Aorta (tissue), 5 donors: ENCODE results near the gene KCNJ9. TPM values are rescaled to one million over a fixed set of nuclear protein-coding genes. Genes with fewer than 3 reads are reported as not detected.
"Not testable (repeated sequence)": the region's sequence is repeated elsewhere in the genome, so short reads cannot be mapped to it uniquely, and the experiment has no call there.

Experiments used
- ATAC-seq: fragments of 200-7000 bp; cut with Tn5 transposase; one replicate; pipeline ENCODE4 v1.9.1; 2022; ENCODE audit warnings: moderate library complexity; ENCODE audit not compliant: low FRiP score
- DNase-seq, 2 donors: peaks; one replicate each; pipeline ENCODE4 v3.0.0-alpha.2; 2020
- H3K27ac ChIP-seq, 2 donors: one replicate each; pipeline ENCODE4 v1.5.1; 2013; ENCODE audit warnings: low read length in 2 of 2, mild to moderate bottlenecking in 2 of 2, moderate library complexity in 2 of 2, control low read depth in 1 of 2, inconsistent platforms in 1 of 2, low read depth in 1 of 2
- H3K27me3 ChIP-seq, 2 donors: one replicate each; pipeline ENCODE4 v1.6.1; 2013; ENCODE audit warnings: control low read depth in 1 of 2, low read length in 1 of 2, mild to moderate bottlenecking in 1 of 2, moderate library complexity in 1 of 2; ENCODE audit not compliant: insufficient read depth in 2 of 2, control insufficient read depth in 1 of 2
- H3K36me3 ChIP-seq, 2 donors: one replicate each; pipeline ENCODE4 v1.6.1; 2013; ENCODE audit warnings: control low read depth in 1 of 2, low read length in 1 of 2, mild to moderate bottlenecking in 1 of 2; ENCODE audit not compliant: insufficient read depth in 2 of 2, control insufficient read depth in 1 of 2
- H3K4me1 ChIP-seq, 2 donors: one replicate each; pipeline ENCODE4 v1.6.1; 2013; ENCODE audit warnings: low read length in 2 of 2, control low read depth in 1 of 2, mild to moderate bottlenecking in 1 of 2, moderate library complexity in 1 of 2; ENCODE audit not compliant: insufficient read depth in 2 of 2, control insufficient read depth in 1 of 2
- H3K4me3 ChIP-seq, 2 donors: one replicate each; pipeline ENCODE4 v1.5.1; 2013; ENCODE audit warnings: low read length in 2 of 2, control low read depth in 1 of 2, mild to moderate bottlenecking in 1 of 2
- H3K9me3 ChIP-seq: one replicate; pipeline ENCODE4 v1.6.1; 2013; ENCODE audit warnings: mild to moderate bottlenecking, low read length; ENCODE audit not compliant: control insufficient read depth
- WGBS, 2 donors: extraction: QIAGEN DNeasy Blood & Tissue Kit; methylation state at CpG; one replicate each; pipeline ENCODE4 v1.1.7; 2013; 5-methylcytosine and 5-hydroxymethylcytosine counted together
- intact Hi-C, 2 donors: fragments of 100-400 bp; cut with DNase I; formaldehyde crosslinking; loops; one replicate each; pipeline versions ENCODE4 v1.14.2 to v1.15.0; 2022
- polyA plus RNA-seq, 2 donors: library from polyadenylated mRNA; stranded (reverse); fragments of 200-250 nt; gene quantifications; one replicate each; pipeline ENCODE4 v1.2.3, GENCODE V29; 2013
- total RNA-seq, 2 donors: library from RNA; stranded (reverse); fragmentation: NEBNext Ultra II Directional; extraction: Animal tissue kit (Norgen Biotek cat#: 25700); gene quantifications; one replicate each; pipeline ENCODE4 v1.2.1, GENCODE V29; 2021
- donor health status: healthy with polysubstance abuse.
- donor health status: Bipolar disorder and iron deficiency.
- donor health status: DM: no; HTN: no; CAD: no.
- donor health status: DM: no; HTN: no; CAD: no.
- donor health status: DM: yes; HTN: yes; CAD: no.

KCNJ9 gene
- total and polyA plus RNA-seq, 4 donors: not detected

- Histone ChIP-seq H3K27me3 (no peaks in the 10 kb centered on the region), H3K4me3 (no peak overlapping the region), H3K9me3 (no peaks in the 10 kb centered on the region), H3K4me1 (no peaks in the 10 kb centered on the region), H3K36me3 (no peaks in the 10 kb centered on the region), H3K27ac (no peak overlapping the region)
- ATAC-seq: no peak
- DNase-seq: no peak
- WGBS, 2 donors: 86 to 87% methylated on average over 3 of the region's 3 CpGs
- intact Hi-C loops: loop anchor here in 1 of 2 donors (5.0 kb wide), 1 partner anchor 33 kb away; the partner anchor contains the start of gene KCNJ9
Measured at GRCh38 chr1:160049101-160049500, 32.2 kb upstream of the KCNJ9 start.

GRCh38 chr1:160050182-160050581 lies 31.2 kb upstream of the KCNJ9 start:
- H3K27ac ChIP-seq, H3K4me3 ChIP-seq, ATAC-seq, DNase-seq, intact Hi-C loops, H3K27me3 ChIP-seq, H3K36me3 ChIP-seq, H3K4me1 ChIP-seq, H3K9me3 ChIP-seq: not testable (repeated sequence)
- WGBS, 2 donors: 77 to 84% methylated on average over 2 of the region's 2 CpGs

GRCh38 chr1:160050619-160051018 lies 30.7 kb upstream of the KCNJ9 start:
- Histone ChIP-seq H3K4me1 (no peaks in the 10 kb centered on the region), H3K27ac (no peak overlapping the region), H3K36me3 (no peaks in the 10 kb centered on the region), H3K27me3 (no peaks in the 10 kb centered on the region), H3K9me3 (no peaks in the 10 kb centered on the region), H3K4me3 (no peak overlapping the region)
- intact Hi-C loops: no loop called here
- WGBS, 2 donors: 86 to 87% methylated on average over 1 of the region's 1 CpG
- DNase-seq: no peak
- ATAC-seq: no peak

- Histone ChIP-seq H3K4me3 (no peak overlapping the region), H3K4me1 (no peaks in the 10 kb centered on the region), H3K36me3 (no peaks in the 10 kb centered on the region), H3K9me3 (no peaks in the 10 kb centered on the region), H3K27ac (no peak overlapping the region), H3K27me3 (no peaks in the 10 kb centered on the region)
- WGBS, 2 donors: 61 to 65% methylated on average over 6 of the region's 6 CpGs
- DNase-seq (no peak), ATAC-seq (no peak)
- intact Hi-C loops: no loop called here
Measured at GRCh38 chr1:160052936-160053335, 28.4 kb upstream of the KCNJ9 start.

DNA sequence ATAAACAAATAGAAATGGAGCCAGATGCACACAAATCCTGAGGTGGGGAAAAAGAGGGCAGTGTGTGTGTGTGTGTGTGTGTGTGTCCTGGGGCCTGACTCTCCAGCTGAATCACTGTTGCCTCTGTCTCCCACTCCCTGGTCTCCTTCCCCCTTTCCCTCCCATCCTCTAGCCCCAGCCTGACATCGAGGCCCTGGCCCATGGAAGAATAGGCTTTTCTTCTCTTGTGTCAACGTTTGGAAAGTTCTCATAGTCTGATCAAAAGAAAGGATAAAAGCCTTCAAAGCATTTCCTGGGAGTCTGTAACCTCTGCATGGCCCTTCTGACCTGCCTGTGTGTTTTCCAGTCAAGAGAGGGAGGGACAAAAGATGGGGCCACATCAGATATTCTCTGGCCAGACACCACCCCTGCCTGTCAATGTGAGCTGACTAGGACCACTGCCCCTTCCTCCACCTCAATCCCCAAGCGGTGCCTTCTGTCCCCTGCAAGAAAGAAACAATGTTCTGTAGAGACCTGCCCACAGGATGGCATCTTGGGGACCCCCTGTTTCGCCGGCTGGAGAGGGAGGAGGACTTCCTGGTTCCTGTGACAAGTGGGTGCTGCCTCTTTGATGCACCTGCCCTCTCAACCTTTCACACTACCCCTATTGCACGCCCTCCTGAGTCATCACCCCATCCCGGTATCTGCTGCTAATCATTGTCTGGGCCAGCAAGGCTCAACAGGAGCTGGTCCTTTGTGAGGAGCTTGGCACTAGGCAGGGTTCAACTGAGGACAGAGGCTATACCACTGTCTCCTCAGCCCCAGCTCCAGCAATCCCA lies 27.6 kb upstream of the KCNJ9 start:
- H3K4me1 ChIP-seq: no peaks in the 10 kb centered on the region
- no peak overlapping the region for H3K27ac ChIP-seq
- H3K9me3 ChIP-seq: no peaks in the 10 kb centered on the region
- DNase-seq: no peak
- intact Hi-C loops: no loop called here
- 68 to 73% methylated on average over 7 of the region's 7 CpGs for WGBS, 2 donors
- no peak overlapping the region for H3K4me3 ChIP-seq
- no peak for ATAC-seq
- no peaks in the 10 kb centered on the region for H3K27me3 ChIP-seq
- no peaks in the 10 kb centered on the region for H3K36me3 ChIP-seq

DNA sequence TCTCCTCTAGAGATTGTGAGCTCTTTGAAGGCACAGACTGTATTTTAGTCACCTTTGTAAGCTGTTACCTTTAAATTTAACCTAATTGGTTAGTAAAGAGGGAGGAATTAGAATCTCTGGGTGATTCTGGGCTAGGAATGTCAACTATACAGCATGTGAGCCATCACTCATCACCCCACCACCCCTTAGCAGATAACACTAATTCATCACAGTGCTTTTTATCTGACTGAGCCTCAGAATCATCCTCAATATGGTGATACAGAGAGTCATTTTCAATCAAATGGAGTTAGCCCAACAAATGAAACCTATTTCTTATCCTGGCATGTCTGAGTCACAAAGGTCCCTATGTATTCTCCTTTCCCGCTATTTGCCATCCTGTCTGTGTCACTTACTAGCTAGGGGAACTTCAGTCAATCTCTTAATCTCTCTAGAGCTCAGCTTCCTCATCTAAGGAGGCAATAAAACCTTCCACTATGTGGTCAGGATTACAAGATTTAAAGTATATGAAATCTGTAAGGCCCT lies 24.6 kb upstream of the KCNJ9 start:
- DNase-seq: no peak
- intact Hi-C loops: no loop called here
- H3K27me3 ChIP-seq: no peaks in the 10 kb centered on the region
- ATAC-seq: no peak
- no peak overlapping the region for H3K4me3 ChIP-seq
- no peaks in the 10 kb centered on the region for H3K4me1 ChIP-seq
- no peaks in the 10 kb centered on the region for H3K36me3 ChIP-seq
- no peaks in the 10 kb centered on the region for H3K9me3 ChIP-seq
- 90 to 91% methylated on average over 1 of the region's 1 CpG for WGBS, 2 donors
- no peak overlapping the region for H3K27ac ChIP-seq

DNA sequence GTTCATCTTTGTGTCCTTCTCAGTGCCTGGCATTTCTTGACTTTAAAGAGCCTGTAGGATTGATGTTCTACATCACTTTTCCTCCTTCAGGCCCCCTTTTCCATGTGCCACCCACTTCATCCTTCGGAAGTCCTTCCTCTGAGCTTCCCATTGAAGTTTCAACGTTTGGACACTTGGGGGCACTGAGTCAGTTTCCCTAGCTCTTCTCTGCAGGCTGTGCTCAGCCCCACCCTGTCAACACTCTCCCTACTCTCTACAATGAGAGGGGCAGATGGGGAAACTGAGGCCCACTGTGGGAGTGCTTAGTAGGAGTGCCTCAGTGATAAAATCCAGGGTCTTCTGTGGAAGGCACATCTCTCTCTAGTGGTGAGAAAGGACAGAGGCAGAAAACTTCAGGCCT lies 23.3 kb upstream of the KCNJ9 start:
- intact Hi-C loops: no loop called here
- ATAC-seq: no peak
- H3K27me3 ChIP-seq: no peaks in the 10 kb centered on the region
- H3K36me3 ChIP-seq: no peaks in the 10 kb centered on the region
- no peaks in the 10 kb centered on the region for H3K4me1 ChIP-seq
- WGBS, 2 donors: 23 to 25% methylated on average over 2 of the region's 2 CpGs
- H3K4me3 ChIP-seq: no peak overlapping the region
- no peak for DNase-seq
- H3K9me3 ChIP-seq: no peaks in the 10 kb centered on the region
- no peak overlapping the region for H3K27ac ChIP-seq

DNA sequence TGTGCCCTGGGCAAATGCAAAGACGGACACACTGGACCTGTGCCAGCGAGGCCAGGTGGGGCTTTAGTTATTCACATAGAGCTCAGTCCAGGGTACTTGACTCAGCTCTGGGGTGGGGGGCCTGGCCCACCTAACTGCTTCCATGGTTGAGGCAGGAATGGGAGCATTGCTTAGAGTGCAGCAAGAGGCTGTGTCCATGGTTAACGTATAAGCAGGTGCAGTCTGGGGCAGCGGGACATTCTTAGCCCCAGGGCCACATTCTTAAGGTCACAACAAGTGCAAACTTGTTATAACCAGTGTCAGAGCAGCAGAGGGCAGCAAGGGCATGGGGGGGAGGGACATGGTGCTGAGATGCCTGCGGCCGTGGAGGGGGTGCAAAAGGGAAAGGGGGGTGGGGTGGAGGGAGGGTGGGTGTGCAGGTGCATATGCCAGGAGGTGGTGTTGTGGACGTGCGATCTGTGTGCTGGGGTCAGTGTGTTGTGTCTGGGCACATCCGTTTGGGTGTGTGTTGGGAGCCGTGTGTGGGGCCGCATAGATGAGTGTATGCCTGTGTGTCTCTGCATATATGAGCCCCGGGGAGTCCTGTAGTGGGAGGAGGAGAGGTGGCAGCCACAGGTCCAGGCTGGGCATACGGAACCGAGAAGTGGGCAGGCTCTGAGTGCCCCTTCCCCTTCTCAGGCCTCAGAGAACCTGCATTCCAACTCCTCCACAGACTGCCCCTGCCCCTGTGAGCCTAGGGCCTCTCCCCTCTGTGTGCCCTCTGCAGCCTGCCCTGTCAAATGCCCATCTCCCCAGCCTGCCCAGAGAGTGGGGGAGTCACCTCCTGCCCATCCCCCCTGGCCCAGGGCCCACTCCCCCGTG lies 19.7 kb upstream of the KCNJ9 start:
- ATAC-seq (no peak), DNase-seq (no peak)
- Histone ChIP-seq H3K36me3 (no peaks in the 10 kb centered on the region), H3K4me1 (no peaks in the 10 kb centered on the region), H3K4me3 (no peak overlapping the region), H3K27ac (no peak overlapping the region), H3K9me3 (no peaks in the 10 kb centered on the region), H3K27me3 (no peaks in the 10 kb centered on the region)
- 65 to 67% methylated on average over 13 to 15 of the region's 15 CpGs for WGBS, 2 donors
- intact Hi-C loops: no loop called here
